Measurements from ENCODE around the gene NPAS1. TPM values are rescaled to one million over a fixed set of nuclear protein-coding genes. Genes with fewer than 3 reads are reported as not detected.

NPAS1 gene
- total RNA-seq, 2 experiments from 2014 or later: 1.1 to 2.1 TPM

DNA sequence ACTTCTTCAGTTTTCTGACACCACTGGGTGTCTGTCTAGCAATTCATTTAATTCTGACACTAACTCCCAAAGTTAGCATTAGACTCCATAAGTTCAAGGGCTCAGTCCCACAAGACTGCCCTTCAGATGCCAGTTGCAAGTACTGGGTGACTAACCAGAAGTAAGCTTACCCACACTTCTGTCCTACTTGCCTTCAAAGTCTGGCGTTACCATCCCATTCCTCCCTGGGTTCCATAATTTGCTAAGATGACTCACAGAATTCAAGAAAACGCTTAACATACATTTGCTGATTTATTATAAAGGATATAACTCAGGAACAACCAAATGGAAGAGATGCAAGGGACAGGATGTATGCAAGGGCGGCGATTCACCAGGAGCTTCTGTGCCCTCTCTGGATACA lies 45.5 kb upstream of the NPAS1 start:
- no peaks in the 10 kb centered on the region for H3K9me3 ChIP-seq (ENCODE audit: control insufficient read depth in 1 of 2, insufficient read depth in 1 of 2, low read length in 2 of 2)
- peaks cover 23% of the 10 kb centered on the region for H3K4me1 ChIP-seq (ENCODE audit: insufficient read depth, low read length)
- no peaks in the 10 kb centered on the region for H3K27me3 ChIP-seq (ENCODE audit: control insufficient read depth in 1 of 2, insufficient read depth in 2 of 2, low read length in 2 of 2)
- Mint-ChIP-seq H3K36me3 (ENCODE audit: low read depth) (no peaks in the 10 kb centered on the region), H3K4me1 (ENCODE audit: low read depth) (peaks cover 10% of the 10 kb centered on the region), H3K9me3 (no peaks in the 10 kb centered on the region), H3K4me3 (no peak overlapping the region), H3K27ac (no peak overlapping the region), H3K27me3 (no peaks in the 10 kb centered on the region)
- H3K4me3 ChIP-seq (ENCODE audit: low read length): no peak overlapping the region
- no peak for DNase-seq
- ChIA-PET POLR2A (no interaction called here), CTCF (no interaction called here)
- H3K27ac ChIP-seq (ENCODE audit: low read depth in 1 of 2, low read length in 2 of 2): no peak overlapping the region
- intact Hi-C loops (cut with DNase I, micrococcal nuclease): no loop called here
- peaks cover 29% of the 10 kb centered on the region for H3K36me3 ChIP-seq (ENCODE audit: insufficient read depth, low read length)
- TF ChIP-seq, protein P1, sequence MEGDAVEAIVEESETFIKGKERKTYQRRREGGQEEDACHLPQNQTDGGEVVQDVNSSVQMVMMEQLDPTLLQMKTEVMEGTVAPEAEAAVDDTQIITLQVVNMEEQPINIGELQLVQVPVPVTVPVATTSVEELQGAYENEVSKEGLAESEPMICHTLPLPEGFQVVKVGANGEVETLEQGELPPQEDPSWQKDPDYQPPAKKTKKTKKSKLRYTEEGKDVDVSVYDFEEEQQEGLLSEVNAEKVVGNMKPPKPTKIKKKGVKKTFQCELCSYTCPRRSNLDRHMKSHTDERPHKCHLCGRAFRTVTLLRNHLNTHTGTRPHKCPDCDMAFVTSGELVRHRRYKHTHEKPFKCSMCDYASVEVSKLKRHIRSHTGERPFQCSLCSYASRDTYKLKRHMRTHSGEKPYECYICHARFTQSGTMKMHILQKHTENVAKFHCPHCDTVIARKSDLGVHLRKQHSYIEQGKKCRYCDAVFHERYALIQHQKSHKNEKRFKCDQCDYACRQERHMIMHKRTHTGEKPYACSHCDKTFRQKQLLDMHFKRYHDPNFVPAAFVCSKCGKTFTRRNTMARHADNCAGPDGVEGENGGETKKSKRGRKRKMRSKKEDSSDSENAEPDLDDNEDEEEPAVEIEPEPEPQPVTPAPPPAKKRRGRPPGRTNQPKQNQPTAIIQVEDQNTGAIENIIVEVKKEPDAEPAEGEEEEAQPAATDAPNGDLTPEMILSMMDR (IDR thresholded peaks at IDR 0.05): no peak
- no peak for ATAC-seq (ENCODE audit: poor library complexity)

DNA sequence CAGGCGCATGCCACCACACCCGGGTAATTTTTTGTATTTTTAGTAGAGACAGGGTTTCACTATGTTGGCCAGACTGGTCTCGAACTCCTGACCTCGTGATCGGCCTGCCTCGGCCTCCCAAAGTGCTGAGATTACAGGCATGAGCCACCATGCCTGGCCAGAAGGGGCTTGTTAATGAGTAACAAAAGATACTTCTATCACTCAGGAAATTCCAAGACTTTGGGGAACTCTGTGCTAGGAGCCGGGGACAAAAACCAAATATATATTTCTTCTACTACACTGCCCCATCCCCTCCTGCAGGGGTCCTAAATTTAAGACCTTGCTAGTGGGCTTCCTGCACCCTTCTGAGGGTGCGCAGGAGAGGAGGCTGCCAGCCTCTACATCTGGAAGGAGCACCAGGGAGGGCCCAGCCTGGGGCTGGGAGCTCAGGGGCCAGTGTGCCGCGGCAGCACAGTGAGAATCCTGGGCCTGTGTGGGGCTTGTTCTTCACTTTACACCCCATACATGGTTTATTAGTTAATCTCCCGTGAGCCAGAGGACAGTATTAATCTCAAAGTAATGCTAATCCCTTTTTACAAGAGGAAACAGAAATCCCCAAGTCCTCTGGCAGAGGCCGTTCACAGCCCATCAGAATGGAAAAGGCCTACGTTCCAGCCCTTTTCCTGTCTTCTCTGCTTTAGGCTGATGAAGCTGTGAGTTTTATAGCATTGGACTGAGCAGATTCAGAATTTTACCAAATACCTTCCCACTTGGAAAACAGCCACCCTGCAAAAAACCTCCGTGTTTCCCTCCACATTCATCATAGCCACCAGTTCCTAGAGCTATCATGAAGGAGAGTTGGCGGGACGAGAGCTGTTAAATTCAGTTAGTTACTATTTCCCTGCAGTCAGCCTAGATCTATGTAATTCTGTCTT lies 44.4 kb upstream of the NPAS1 start:
- ChIA-PET CTCF (interaction anchor here (0.5 to 1.4 kb wide), 2 partner anchors 38 to 82 kb away, joined by 3 to 5 read pairs; no protein-coding TSS in a partner anchor), POLR2A (no interaction called here)
- Mint-ChIP-seq H3K4me3 (no peak overlapping the region), H3K27me3 (no peaks in the 10 kb centered on the region), H3K36me3 (ENCODE audit: low read depth) (no peaks in the 10 kb centered on the region), H3K4me1 (ENCODE audit: low read depth) (peaks cover 11% of the 10 kb centered on the region), H3K27ac (no peak overlapping the region), H3K9me3 (no peaks in the 10 kb centered on the region)
- TF ChIP-seq, protein P1 (IDR thresholded peaks at IDR 0.05): no peak
- intact Hi-C loops (cut with DNase I, micrococcal nuclease): no loop called here
- H3K4me3 ChIP-seq (ENCODE audit: low read length): no peak overlapping the region
- DNase-seq (no peak), ATAC-seq (ENCODE audit: poor library complexity) (no peak)
- no peaks in the 10 kb centered on the region for H3K27me3 ChIP-seq (ENCODE audit: control insufficient read depth in 1 of 2, insufficient read depth in 2 of 2, low read length in 2 of 2)
- H3K27ac ChIP-seq (ENCODE audit: low read depth in 1 of 2, low read length in 2 of 2): no peak overlapping the region
- H3K36me3 ChIP-seq (ENCODE audit: insufficient read depth, low read length): peaks cover 19% of the 10 kb centered on the region
- H3K9me3 ChIP-seq (ENCODE audit: control insufficient read depth in 1 of 2, insufficient read depth in 1 of 2, low read length in 2 of 2): no peaks in the 10 kb centered on the region
- peaks cover 25% of the 10 kb centered on the region for H3K4me1 ChIP-seq (ENCODE audit: insufficient read depth, low read length)

DNA sequence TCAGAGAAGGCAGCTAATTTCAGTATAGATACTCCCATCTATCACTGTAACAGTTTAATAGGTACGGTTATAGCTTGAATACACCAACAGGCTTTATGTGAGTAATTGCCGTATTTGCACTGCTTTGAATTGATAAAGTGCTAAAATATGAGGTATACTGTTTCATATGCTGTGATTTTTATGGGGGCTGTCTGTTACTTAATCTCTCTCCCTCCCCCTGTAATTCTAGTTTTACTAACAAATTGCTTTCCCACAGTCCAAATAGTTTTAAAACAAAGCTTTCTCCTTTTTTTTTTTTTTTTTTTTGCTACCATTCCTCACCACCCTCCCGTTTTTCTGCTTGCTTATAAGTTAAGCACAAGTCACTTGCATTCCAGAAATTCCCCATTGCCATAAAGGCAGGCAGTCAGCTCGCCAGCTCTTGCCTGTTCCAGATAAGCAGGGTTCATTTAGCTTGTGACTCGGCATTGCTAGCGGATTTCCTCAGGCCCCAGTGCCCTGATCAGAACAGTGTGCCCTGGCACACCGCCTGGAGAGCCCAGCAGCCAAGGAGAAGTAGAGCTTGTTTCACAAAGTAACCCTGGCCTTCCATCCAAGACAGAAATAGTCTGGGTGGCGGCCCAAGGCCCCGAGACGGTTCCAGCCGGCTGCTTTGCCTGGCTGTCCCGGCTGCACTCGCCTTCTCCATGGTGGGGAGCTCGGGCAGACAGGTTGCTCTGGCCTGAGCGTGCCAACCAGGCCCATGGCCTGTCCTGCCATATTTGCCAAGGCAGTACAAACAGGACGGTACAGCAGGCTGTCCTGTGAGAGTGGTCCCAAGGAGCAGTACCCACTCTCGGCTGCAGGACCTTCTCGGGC lies 43.5 kb upstream of the NPAS1 start:
- H3K27me3 ChIP-seq (ENCODE audit: control insufficient read depth in 1 of 2, insufficient read depth in 2 of 2, low read length in 2 of 2): no peaks in the 10 kb centered on the region
- no peak overlapping the region for H3K27ac Mint-ChIP-seq
- ATAC-seq (ENCODE audit: poor library complexity) (no peak), DNase-seq (no peak)
- intact Hi-C loops (cut with DNase I, micrococcal nuclease): no loop called here
- H3K36me3 ChIP-seq (ENCODE audit: insufficient read depth, low read length): peaks cover 16% of the 10 kb centered on the region
- no peak overlapping the region for H3K4me3 ChIP-seq (ENCODE audit: low read length)
- H3K4me3 Mint-ChIP-seq: no peak overlapping the region
- H3K4me1 ChIP-seq (ENCODE audit: insufficient read depth, low read length): peaks cover 33% of the 10 kb centered on the region
- no peaks in the 10 kb centered on the region for H3K9me3 Mint-ChIP-seq
- H3K36me3 Mint-ChIP-seq (ENCODE audit: low read depth): no peaks in the 10 kb centered on the region
- POLR2A ChIA-PET: interaction anchor here (1.3 kb wide), 1 partner anchor 40 kb away, joined by 3 read pairs; no protein-coding TSS in a partner anchor
- peaks cover 20% of the 10 kb centered on the region for H3K4me1 Mint-ChIP-seq (ENCODE audit: low read depth)
- no peak overlapping the region for H3K27ac ChIP-seq (ENCODE audit: low read depth in 1 of 2, low read length in 2 of 2)
- TF ChIP-seq, protein P1 (IDR thresholded peaks at IDR 0.05): no peak
- no peaks in the 10 kb centered on the region for H3K9me3 ChIP-seq (ENCODE audit: control insufficient read depth in 1 of 2, insufficient read depth in 1 of 2, low read length in 2 of 2)
- H3K27me3 Mint-ChIP-seq: no peaks in the 10 kb centered on the region
- CTCF ChIA-PET: interaction anchor here (1.4 kb wide), 1 partner anchor 37 kb away, joined by 5 read pairs; no protein-coding TSS in a partner anchor

Data from CD4-positive, alpha-beta T cell (primary cell).